Middle frontal gyrus (tissue), 1 donor: ENCODE data around the gene TOB2.
"Not testable (repeated sequence)": the region's sequence is repeated elsewhere in the genome, so short reads cannot be mapped to it uniquely, and the experiment has no call there.

Experiments used
- DNase-seq: peaks from one replicate; pipeline ENCODE4 v3.0.0-alpha.2; 2015; ENCODE audit warnings: low spot score; ENCODE audit errors: extremely low spot score

The TOB2 gene

DNA sequence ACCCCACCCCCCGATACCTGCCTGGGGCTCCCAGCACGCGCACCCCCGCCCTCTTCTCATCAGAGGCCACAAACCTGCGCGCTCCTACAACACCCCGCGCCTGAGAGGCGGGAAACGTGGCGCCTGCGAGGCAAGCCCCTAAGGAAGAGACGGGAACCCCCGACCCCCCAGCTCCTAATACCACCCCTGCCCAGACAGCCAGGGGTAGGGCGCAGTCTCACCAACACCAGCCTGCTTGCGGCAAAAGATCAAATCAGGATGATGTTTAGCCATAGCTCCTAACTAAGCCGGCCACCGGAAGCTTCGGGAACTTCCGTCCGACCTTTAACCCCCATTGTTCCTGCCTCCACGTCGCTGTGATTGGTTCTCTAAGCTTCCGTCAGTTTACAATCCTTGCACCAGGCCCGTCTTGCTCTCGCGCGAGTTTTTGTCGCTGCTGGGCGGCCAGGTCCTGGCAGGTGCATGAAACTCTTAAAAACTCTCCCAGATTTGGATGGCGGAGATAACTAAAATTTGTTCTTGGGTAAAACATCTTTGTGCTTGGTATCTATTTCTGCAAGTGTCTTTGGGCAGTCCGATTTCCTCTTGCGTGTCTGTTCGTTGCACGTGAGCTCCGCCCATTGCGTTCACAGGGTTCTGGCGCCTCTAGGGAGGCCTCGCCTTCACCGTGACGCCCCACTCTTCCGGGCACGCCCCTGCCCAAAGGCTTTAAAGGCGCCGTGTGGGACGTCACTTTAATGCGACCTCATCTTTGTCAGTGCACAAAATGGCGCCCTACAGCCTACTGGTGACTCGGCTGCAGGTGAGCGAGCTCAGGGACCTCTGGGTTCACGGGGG, 22.0 kb upstream of the TOB2 start, which contains the start of the genes ACO2 and PHF5A:
Gene ACO2, plus strand, starts transcription at position 737 of the 837 bp plus-strand sequence. Its CDS starts 30 bp downstream, at position 767.
Gene PHF5A, minus strand, starts transcription at position 312 of the 837 bp plus-strand sequence. Its CDS starts 39 bp downstream, at position 273.
- DNase-seq, result peak; percentile 95

DNA sequence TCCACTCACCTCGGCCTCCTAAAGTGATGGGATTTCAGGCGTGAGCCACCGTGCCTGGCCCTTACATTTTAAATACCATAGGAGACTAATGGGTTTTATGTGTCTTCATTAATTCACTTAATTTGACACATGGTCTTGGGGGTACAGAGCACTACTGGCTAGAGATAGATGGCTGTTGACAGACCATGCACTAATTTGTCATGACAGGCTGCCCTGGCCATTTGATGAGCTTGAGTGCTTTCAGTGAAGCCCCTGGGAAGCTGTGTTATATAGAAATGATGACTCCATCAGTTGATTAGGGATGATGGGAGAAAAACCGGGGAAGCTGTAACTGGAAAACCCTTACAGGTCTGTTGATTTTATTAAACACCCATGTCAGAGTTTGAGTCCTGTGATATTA, 15.3 kb upstream of the TOB2 start:
- no peak for DNase-seq

DNA sequence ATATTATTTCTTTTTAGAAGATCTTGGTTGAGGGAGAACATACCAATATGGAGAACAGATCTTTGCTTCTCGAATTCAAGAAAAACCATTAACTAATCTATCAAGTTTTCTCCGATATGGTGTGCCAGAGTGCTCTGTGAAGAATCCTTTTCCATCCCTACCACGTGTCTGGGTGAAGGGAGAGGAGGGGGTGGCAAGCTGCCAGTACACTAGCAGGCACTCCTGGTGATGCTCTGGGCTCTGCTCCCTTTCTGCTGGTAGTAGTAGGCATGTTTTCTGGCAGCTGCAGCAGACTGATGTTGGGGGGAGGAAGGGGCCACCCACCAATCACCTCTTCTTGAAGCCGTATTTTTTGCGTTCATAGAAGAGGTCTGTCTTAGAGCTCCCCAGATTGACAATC, 13.5 kb upstream of the TOB2 start:
- DNase-seq, result not testable (repeated sequence)

- DNase-seq, result no peak
These were observed 12.8 kb upstream of the TOB2 start for GRCh38 chr22:41459431-41459830.

- DNase-seq, result no peak
These were observed 11.6 kb upstream of the TOB2 start for GRCh38 chr22:41458161-41458728.

DNA sequence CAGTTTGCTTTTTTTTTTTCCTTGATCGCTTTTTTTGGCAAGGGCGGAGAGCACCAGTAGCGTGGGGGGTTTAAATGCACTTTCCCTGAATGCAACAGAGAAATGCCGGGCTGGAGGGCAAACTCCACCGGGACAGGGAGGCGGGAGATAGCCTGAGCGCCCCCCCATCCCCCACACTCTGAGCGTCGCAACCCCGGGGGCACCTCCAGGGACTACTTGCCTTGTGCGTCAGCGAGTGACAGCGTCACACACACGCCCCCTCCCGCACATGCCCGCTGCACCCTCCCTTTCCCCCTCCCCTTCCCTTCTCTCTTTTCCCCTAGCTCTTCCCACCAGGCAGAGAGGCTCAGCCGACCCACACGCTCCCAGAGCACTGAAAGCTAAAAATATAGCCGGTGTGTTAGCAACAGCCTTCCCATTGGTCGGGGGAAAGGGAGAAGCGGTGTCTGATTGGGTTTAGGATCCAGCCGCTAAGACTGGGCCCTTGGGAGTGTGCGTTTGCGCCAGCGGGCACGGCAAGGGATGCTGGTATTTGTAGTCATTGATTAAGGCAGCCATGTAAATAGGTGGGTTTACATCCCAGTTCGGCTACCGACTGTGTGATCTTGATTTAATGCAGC, 1.7 kb upstream of the TOB2 start:
- DNase-seq, result peak; percentile 100

GRCh38 chr22:41447435-41448188, 1.0 kb upstream of the TOB2 start:
- DNase-seq, result no peak

DNA sequence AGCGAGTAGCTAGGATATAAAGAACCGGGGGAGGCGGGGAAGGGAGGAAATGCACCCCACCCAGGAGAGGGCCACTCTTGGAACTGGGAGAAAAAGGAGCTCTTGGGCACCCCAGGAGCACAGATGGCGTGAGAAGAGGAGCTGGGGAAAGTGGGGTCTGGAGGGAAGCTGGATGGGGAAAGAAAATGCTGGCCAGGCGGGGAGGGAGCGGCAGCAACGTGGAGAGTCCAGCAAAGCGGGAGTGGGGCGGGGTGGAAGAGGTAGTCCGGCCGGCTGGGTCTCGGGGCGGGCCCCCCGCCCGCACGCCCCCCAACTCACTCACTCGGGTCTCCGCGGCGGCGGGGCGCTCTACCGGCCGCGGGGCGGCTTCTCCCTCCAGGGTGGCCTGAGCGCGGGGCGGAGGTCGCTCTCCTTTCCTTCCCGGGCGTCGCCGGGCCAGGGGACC, 522 bp downstream of the TOB2 start:
- no peak for DNase-seq

GRCh38 chr22:41445129-41446056, 1.2 kb downstream of the TOB2 start:
- no peak for DNase-seq

- peak; percentile 89 for DNase-seq
These were observed 2.1 kb downstream of the TOB2 start for GRCh38 chr22:41444360-41445128.

DNA sequence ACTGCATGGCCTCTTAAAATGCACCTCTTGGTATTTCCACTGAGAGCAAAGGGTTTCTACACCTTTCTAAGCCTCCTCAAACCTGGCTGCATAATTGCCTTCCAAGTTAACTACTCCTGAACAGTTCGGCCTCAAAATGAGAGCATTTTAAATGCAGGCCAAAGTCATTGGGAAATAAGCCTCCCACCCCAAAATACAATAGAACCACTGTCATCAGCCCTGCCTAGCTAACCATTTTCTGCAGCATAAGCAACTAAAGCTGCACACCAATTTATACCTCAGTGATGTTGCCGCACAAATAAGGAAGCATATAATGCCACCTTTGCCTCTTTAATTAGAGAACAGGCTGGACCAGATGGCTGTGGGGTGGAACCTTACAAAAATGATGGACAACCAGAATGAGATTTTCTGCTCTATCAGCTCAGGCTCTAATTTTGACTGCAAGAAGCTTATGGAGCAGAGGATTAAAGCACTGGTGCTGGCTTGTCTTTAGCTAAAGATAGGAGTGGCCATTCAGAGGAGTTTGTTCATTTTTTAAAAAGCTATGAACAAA, 4.3 kb downstream of the TOB2 start:
- DNase-seq, result no peak

- not testable (repeated sequence) for DNase-seq
These were observed 6.1 kb downstream of the TOB2 start for GRCh38 chr22:41440511-41440910.

DNA sequence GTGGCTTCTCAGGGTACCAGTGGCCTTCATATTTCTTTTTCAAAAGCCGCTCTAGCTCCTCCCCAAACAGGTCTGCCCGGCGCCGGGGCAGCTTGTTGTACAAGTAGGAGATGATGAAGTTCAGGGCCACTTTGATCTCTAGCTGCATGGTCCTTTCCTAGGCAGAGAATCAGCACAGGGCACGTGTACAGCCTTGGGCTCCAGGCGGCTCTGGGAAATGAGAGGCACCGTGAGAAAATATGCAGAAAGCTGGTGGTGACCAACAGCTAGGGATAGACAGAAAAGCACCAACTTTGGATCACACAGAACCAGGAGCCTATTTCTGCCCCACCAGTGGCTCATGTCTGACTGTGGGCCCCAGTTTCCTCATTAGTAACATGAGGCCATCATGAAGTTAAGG, 9.4 kb downstream of the TOB2 start:
- DNase-seq, result no peak

GRCh38 chr22:41436322-41437113, 10.1 kb downstream of the TOB2 start:
- DNase-seq, result no peak

- DNase-seq, result no peak
These were observed 11.0 kb downstream of the TOB2 start for GRCh38 chr22:41435560-41435959.

GRCh38 chr22:41434361-41435003, 12.1 kb downstream of the TOB2 start:
- DNase-seq, result not testable (repeated sequence)

DNA sequence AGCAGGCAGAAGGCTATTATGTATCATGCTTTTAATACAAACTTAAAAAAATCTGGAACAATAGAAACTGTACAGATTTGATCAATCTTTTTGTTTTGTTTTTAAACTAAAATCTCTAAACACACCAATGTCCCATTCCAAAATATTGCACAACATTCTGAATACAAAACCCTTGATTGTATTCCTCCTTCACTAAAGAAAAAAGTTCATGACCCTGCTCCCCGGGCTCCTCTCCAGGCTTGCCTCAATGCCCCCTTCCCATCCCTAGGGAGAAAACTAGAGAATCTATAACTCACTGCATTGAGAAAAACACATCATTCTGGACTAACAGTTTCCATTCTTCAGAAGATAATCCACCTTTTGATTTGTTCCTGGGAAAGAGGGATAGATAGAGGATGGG, 13.1 kb downstream of the TOB2 start:
- DNase-seq, result not testable (repeated sequence)

DNA sequence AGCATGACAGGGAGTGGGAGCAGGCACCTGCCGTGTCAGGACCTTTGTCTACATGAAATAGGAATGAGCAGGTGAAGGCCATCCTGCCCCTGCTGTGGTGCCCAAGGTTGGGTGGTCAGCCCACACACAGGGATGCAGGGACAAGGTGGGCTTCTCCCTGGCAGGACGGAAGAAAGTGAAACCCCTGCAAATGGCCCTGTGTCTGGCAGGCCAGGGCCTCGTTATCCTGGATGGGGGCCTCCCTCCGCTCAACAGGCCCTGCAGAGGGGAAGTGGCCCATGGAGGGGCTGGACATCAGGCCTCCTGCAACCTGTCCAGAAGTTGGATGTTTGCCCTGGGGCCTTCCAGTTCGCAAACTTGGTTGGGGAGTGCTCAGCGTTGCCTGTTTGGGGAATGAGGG, 14.9 kb downstream of the TOB2 start:
- no peak for DNase-seq
